ENCODE measurements around the gene CLDN1.
A peak's percentile ranks its signal among the peaks of the same experiment; 100 is the strongest.
"Not testable (repeated sequence)": the region's sequence is repeated elsewhere in the genome, so short reads cannot be mapped to it uniquely, and the experiment has no call there.

CLDN1 gene

DNA sequence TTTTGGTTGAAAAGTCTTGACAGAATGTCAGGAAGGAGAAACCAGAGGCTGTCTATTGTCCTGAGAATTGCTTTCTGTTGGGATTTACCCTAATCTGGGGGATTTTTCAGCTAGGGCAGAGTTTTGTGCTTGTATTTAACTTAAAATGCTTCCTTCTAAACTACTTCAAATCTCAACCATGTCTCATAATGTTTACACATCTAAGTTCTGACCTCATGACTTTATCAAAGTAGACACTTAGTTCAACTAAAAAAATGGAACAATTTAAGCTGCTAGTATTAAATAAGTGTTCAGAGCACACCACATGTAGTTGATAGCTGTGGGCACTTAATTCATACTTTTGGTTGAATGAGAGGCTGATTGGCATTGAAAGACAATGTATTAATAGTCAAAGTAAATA is 28.2 kb downstream of the CLDN1 start:
- no peak for DNase-seq

DNA sequence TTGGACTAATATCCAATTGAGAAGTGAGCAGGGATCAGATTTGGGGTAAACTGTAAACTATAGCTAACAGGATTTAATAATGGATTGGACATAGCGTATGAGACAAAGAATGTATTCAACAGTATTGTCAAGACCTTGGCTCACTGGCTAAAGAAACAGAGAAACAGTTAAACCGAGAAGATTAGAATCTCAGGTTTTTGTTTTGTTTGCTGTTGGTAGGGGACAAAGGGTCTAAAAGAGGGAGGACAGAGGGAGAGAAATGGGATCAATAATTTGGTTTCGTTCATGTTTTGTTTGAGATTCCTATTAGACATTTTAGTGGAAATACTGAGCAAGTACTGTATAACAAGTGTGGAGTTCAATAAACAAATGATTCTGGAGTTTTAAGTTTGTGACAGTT is 28.6 kb downstream of the CLDN1 start:
- no peak for DNase-seq

- DNase-seq, result no peak
Measured at GRCh38 chr3:190291994-190292584, 30.2 kb downstream of the CLDN1 start.

DNA sequence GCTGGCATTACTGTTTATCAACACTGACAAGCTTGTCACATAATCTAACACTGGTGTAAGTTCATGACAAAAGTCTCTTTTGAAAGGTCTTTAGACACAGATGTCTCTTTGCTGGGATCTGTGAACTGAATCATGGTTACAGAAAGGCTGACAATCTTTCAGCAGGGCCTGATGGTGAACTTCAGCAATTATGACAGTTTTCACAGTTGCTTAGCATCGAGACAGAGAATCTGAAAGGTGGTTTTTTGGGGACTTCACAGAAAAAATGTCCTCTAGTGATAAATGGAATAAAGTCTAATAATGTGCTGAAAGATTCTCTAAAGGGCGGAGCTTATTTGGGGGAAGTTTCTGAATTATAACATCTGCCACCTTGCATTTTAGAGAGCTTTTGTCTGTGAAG is 32.3 kb downstream of the CLDN1 start:
- no peak for DNase-seq

- DNase-seq, result no peak
Measured at GRCh38 chr3:190288836-190289235, 33.4 kb downstream of the CLDN1 start.

DNA sequence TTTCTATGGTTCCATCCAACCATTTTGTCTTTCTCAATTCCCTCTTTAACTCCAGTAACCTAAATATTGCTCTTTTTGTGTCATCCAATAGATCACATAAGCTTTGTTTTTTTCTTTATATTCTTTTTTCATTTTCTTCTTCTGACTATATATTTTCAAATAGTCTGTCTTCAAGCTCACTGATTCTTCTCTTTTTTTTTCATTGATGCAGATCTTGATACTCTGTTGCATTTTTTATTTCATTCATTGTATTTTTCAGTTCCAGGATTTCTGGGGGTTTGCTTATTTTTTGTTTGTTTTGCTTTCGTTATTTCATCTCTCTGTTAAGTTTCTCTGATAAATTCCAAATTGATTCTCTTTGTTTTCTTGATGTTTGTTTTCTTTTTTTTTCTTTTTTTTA is 36.2 kb downstream of the CLDN1 start:
- no peak for DNase-seq

DNA sequence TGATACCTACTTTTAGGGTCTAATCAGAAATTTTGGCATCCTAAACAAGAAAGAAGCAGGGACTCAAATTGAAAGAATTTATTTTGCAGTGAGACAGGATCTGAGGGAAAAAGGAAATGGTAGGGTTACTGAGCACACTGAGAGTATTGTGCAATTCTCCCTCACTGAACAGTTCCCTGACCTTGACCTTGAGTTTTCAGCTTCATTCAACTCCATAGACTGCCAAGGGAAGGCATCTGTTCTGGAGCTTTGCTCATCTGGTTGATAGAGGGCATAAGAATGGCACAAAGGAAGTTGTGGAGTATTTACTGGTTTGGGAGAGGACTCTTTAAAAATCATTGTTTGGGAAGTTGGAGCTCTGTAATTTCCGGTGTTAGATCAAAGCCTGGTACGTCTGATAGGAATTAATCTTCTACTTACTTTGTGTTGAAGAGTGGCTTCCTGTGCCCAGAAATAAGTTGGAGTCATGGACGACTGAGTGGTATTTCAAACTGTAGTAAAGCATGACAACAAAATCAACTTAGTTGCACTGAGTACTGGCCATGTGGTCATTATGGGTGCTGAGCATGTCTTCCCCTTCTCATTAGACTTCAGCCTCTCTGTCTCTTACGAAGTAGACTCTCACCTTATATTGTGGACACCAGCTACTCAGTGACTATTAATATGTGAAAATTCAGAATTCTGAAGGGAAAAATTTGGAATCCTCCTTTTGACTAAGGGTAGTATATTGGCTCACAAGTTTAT is 40.8 kb downstream of the CLDN1 start:
- no peak for DNase-seq

GRCh38 chr3:190279690-190280089 is 42.6 kb downstream of the CLDN1 start:
- DNase-seq, result no peak

DNA sequence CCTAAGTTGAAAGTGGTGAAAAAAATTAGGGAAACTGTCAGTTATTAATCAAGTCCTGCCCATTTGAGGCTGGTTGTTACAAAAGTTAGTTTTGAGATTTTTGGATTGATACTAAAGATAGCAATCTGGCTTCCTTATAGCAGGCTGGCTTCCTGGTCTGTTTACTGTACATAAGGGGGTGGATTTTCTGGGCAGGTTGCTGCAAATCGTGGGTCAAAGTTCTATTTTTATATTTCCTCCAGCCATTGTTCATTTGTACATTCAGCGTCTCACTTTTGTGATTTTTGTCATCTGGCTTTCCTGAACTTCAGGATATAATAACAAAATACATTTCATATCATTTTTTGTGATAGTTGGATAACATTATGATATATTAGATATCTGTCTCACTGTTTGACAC is 49.5 kb downstream of the CLDN1 start:
- no peak for DNase-seq

- DNase-seq, result no peak
Measured at GRCh38 chr3:190269101-190269500, 53.1 kb downstream of the CLDN1 start.

DNA sequence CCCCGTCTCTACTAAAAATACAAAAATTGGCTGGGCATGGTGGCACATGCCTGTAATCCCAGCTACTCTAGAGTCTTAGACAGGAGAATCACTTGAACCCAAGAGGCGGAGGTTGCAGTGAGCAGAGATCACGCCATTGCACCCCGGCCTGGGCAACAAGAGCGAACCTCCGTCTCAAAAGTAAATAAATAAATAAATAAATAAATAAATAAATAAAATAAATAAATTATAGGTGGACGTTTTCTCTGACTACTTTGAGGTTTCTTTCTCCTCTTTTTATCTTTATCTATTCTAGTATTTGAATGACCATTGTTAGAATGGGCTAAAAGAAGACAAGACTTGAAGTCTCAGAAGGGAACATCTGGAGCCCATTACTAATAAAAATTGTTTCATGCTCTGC is 54.8 kb downstream of the CLDN1 start:
- not testable (repeated sequence) for DNase-seq

DNA sequence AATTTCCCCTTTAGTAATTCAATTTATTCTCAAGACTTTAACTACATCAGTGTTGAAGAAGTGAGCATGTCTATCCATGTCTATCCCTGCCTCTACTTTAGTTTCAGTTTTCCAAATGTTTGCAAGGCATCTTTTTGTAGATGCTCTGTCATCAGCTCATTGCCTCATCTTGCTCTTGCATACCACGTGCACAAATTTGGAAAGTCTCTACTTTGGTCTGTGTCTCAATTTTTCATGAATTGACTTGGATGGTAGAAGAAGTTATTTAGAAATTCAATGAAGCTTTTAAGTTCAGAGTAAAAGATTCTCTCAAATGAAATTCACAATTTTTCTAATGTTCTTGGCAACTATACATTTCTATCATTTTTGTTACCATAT is 55.3 kb downstream of the CLDN1 start:
- DNase-seq, result no peak

- no peak for DNase-seq
Measured at GRCh38 chr3:190266265-190266912, 55.9 kb downstream of the CLDN1 start.

DNA sequence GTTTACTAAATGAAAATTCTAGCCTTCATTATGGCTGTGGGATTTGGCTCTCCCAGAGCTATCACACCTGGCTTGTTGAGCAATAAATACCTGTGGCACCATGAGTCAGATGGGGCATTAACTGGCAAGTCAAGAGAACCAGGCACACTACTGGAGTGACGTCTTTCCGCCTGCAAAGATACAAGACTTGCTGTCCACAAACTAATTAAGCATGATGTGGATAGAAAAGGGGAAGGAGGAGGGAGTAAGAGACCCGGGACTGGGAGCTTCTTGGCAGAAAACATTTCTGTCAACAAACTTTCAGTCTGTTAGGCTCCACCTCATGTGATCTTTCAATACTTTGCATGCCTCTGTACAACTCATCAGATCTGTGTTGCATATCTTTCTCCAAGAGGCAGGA is 56.5 kb downstream of the CLDN1 start:
- no peak for DNase-seq

- DNase-seq, result no peak
Measured at GRCh38 chr3:190265126-190265525, 57.1 kb downstream of the CLDN1 start.

- no peak for DNase-seq
Measured at GRCh38 chr3:190261740-190262139, 60.5 kb downstream of the CLDN1 start.

GRCh38 chr3:190261015-190261414 is 61.2 kb downstream of the CLDN1 start:
- DNase-seq, result no peak

DNA sequence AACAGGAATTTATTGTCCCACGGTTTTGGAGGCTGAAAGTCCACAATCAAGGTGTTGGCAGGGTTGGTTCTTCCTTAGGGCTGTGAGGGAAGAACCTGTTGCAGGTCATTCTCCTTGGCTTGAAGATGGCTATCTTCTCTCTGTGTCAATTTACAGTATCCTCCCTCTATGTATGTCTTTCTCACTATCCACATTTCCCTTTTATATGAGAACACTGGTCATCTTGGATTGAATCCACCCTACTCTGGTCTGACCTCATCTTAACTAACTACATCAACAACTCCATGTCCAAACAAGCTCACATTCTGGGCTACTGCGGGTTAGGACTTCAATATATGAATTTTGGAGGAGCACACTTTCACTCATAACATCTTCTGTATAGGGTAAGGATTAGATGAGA is 61.9 kb downstream of the CLDN1 start:
- DNase-seq, result no peak

DNA sequence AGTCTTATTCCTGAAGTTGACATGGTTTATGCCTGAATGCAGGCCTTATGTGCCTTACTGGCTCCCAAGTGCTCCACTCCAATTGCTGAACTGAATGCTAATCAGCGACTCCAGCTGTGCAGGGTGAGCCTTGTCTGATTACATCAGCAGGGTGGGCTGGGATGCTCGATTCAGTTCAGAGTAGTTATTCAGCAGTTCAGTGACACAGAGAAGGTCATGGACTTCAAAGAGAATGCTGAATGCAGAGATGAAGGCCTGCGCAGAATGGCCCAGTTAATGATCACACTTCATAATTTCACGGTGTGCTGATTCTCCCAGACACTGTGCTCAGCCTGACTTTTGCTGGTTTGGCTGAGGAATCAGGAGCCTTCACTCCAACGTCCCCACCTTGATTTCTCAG is 63.6 kb downstream of the CLDN1 start:
- peak in 24 of 58 donors; percentile 0 to 27 (median 5) for DNase-seq
